Activated CD4-positive, alpha-beta memory T cell treated with anti-CD3 and anti-CD28 coated beads for 36 hours (primary cell): ENCODE measurements around the gene ZNF804A. TPM values are rescaled to one million over a fixed set of nuclear protein-coding genes. Genes with fewer than 3 reads are reported as not detected.
"Not testable (repeated sequence)": the region's sequence is repeated elsewhere in the genome, so short reads cannot be mapped to it uniquely, and the experiment has no call there.

Experiments used
- CTCF ChIA-PET: fragments of 350-600 bp; sonication (Branson Sonifier 250); formaldehyde crosslinking; loops from one replicate; lab custom pipeline; 2021; ENCODE audit warnings: antibody characterized with exemption, inconsistent platforms; lab: Charles Lee
- POLR2A ChIA-PET: fragments of 350-600 bp; sonication (Branson Sonifier 250); formaldehyde crosslinking; loops from one replicate; lab custom pipeline; 2021; ENCODE audit warnings: antibody characterized with exemption; lab: Charles Lee
- DNase-seq: peaks from one replicate; pipeline ENCODE4 v3.0.0-alpha.2; 2020
- H3K27ac Mint-ChIP-seq: one replicate; pipeline ENCODE4 v1.8.0; 2021; ENCODE audit warnings: mixed read lengths
- H3K27me3 Mint-ChIP-seq: one replicate; pipeline ENCODE4 v1.8.0; 2021; ENCODE audit warnings: mixed read lengths
- H3K36me3 Mint-ChIP-seq: one replicate; pipeline ENCODE4 v1.8.0; 2021; ENCODE audit warnings: mixed read lengths
- H3K4me1 Mint-ChIP-seq: one replicate; pipeline ENCODE4 v1.8.0; 2021; ENCODE audit warnings: low read depth, mixed read lengths
- H3K4me3 Mint-ChIP-seq: one replicate; pipeline ENCODE4 v1.8.0; 2021; ENCODE audit warnings: mild to moderate bottlenecking, mixed read lengths
- H3K9me3 Mint-ChIP-seq: one replicate; pipeline ENCODE4 v1.8.0; 2021; ENCODE audit warnings: mixed read lengths
- intact Hi-C: fragments of 100-400 bp; cut with micrococcal nuclease; formaldehyde crosslinking; loops from one replicate; pipeline ENCODE4 v1.15.1; 2023
- total RNA-seq, 2 experiments: library from RNA; stranded (reverse); gene quantifications; one replicate each; pipeline ENCODE4 v1.2.3, GENCODE V29; 2021

The ZNF804A gene
- total RNA-seq, 2 experiments from 2014 or later: not detected

GRCh38 chr2:184756161-184756560 lies 157.8 kb downstream of the ZNF804A start:
- H3K36me3 Mint-ChIP-seq: no peaks in the 10 kb centered on the region

GRCh38 chr2:184756885-184757284 lies 158.6 kb downstream of the ZNF804A start:
- CTCF ChIA-PET: no interaction called here
- no peak overlapping the region for H3K4me3 Mint-ChIP-seq

More at GRCh38 chr2:184756161-184756560, 157.8 kb downstream of the ZNF804A start:
- H3K4me1 Mint-ChIP-seq: no peaks in the 10 kb centered on the region
- no peak overlapping the region for H3K27ac Mint-ChIP-seq
- H3K27me3 Mint-ChIP-seq: no peaks in the 10 kb centered on the region
- intact Hi-C loops: no loop called here
- CTCF ChIA-PET: no interaction called here
- POLR2A ChIA-PET: no interaction called here
- DNase-seq: no peak
- no peak overlapping the region for H3K4me3 Mint-ChIP-seq
- peaks cover 7% of the 10 kb centered on the region for H3K9me3 Mint-ChIP-seq

GRCh38 chr2:184759557-184760255 lies 161.4 kb downstream of the ZNF804A start:
- intact Hi-C loops, H3K4me3 Mint-ChIP-seq, POLR2A ChIA-PET, H3K27ac Mint-ChIP-seq, DNase-seq, H3K4me1 Mint-ChIP-seq, H3K27me3 Mint-ChIP-seq, H3K9me3 Mint-ChIP-seq, CTCF ChIA-PET, H3K36me3 Mint-ChIP-seq: not testable (repeated sequence)

More at GRCh38 chr2:184756885-184757284, 158.6 kb downstream of the ZNF804A start:
- DNase-seq: no peak
- H3K36me3 Mint-ChIP-seq: no peaks in the 10 kb centered on the region
- POLR2A ChIA-PET: no interaction called here
- H3K27me3 Mint-ChIP-seq: no peaks in the 10 kb centered on the region
- intact Hi-C loops: no loop called here
- no peaks in the 10 kb centered on the region for H3K4me1 Mint-ChIP-seq
- no peak overlapping the region for H3K27ac Mint-ChIP-seq
- H3K9me3 Mint-ChIP-seq: no peaks in the 10 kb centered on the region

GRCh38 chr2:184760931-184761330 lies 162.6 kb downstream of the ZNF804A start:
- CTCF ChIA-PET: no interaction called here
- no peak for DNase-seq
- POLR2A ChIA-PET: no interaction called here
- Mint-ChIP-seq H3K27me3 (no peaks in the 10 kb centered on the region), H3K4me3 (no peak overlapping the region), H3K36me3 (no peaks in the 10 kb centered on the region), H3K9me3 (peaks cover 3% of the 10 kb centered on the region), H3K4me1 (no peaks in the 10 kb centered on the region), H3K27ac (no peak overlapping the region)
- intact Hi-C loops: no loop called here

DNA sequence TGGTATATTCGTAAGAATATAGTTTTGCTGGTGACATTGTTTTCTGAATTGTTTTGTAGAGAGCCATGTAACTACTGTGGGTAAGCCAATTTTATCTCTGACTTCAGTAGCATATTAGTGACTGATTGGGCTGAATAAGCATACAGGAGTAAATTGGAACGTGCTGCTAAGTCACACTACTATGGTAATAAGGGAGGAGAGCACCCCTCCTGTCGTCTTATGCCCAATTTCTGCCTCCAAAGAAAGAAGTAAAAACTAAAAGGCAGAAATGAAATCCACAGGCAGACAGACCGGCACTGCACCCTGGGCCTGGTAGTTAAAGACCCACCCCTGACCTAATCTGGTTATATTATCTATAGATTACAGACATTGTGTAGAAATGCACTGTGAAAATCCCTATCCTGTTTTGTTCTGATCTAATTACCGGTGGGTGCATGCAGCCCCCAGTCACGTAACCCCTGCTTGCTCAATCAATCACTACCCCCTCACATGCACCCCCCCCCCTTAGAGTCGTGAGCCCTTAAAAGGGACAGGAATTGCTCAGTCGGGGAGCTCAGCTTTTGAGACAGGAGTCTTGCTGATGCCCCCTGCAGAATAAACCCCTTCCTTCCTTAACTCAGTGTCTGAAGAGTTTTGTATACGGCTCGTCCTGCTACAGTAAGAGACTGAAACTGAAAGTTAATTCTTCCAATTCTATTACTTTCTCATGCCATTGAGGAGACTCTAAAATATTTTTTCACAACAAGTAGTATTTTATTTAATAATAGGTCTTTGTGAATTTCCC lies 167.0 kb downstream of the ZNF804A start:
- DNase-seq: no peak
- ChIA-PET POLR2A (no interaction called here), CTCF (no interaction called here)
- Mint-ChIP-seq H3K27me3 (no peaks in the 10 kb centered on the region), H3K4me1 (no peaks in the 10 kb centered on the region), H3K36me3 (no peaks in the 10 kb centered on the region), H3K9me3 (peaks cover 3% of the 10 kb centered on the region), H3K27ac (no peak overlapping the region), H3K4me3 (no peak overlapping the region)
- intact Hi-C loops: no loop called here

GRCh38 chr2:184767059-184767458 lies 168.7 kb downstream of the ZNF804A start:
- H3K36me3 Mint-ChIP-seq: no peaks in the 10 kb centered on the region
- DNase-seq: no peak
- intact Hi-C loops: no loop called here
- H3K4me3 Mint-ChIP-seq: no peak overlapping the region
- H3K4me1 Mint-ChIP-seq: no peaks in the 10 kb centered on the region
- CTCF ChIA-PET: no interaction called here
- H3K9me3 Mint-ChIP-seq: peaks cover 3% of the 10 kb centered on the region
- H3K27ac Mint-ChIP-seq: no peak overlapping the region
- no peaks in the 10 kb centered on the region for H3K27me3 Mint-ChIP-seq
- POLR2A ChIA-PET: no interaction called here

DNA sequence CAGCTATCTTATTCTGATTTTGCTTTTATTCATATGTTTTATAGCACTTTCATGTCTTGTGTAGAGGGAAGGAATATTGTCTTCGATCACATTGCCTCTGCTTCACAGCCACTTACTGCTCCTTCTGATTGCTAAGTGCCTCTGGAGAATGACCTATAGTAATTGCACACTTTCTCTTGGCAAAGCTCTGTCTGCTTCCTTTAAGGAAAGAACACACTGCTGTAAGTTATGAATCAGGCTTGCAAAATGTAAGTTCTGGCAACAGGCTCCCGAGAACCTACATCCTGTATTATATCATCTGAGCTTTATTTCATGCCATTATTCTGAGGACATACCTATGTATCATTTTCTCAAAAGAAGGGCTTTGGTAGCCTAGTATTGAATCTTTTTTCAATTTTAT lies 170.7 kb downstream of the ZNF804A start:
- Mint-ChIP-seq H3K36me3 (no peaks in the 10 kb centered on the region), H3K27ac (no peak overlapping the region), H3K4me3 (no peak overlapping the region), H3K9me3 (peaks cover 6% of the 10 kb centered on the region), H3K27me3 (no peaks in the 10 kb centered on the region), H3K4me1 (no peaks in the 10 kb centered on the region)
- ChIA-PET POLR2A (no interaction called here), CTCF (no interaction called here)
- intact Hi-C loops: no loop called here
- no peak for DNase-seq

DNA sequence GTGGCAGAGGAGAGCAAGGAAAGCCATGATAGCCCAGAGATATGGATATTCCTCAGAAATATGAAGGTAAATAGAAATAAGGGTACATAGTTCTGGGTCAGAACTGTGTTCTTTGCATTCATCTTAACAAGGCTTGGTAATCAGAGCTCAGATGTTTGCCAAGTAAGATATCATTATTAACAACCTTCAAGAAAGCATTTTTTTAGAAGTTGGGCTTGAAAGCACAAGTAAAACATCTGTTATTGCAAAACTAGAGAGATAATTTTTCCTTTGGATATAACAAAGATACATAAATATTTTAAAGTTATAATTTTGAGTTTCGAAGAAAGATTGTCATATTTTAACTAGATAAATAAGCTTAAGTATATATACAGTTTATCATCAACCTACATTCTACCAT lies 171.4 kb downstream of the ZNF804A start:
- ChIA-PET CTCF (no interaction called here), POLR2A (no interaction called here)
- Mint-ChIP-seq H3K36me3 (no peaks in the 10 kb centered on the region), H3K9me3 (peaks cover 5% of the 10 kb centered on the region), H3K4me3 (no peak overlapping the region), H3K27me3 (no peaks in the 10 kb centered on the region), H3K4me1 (no peaks in the 10 kb centered on the region), H3K27ac (no peak overlapping the region)
- intact Hi-C loops: no loop called here
- no peak for DNase-seq

GRCh38 chr2:184779777-184780176 lies 181.4 kb downstream of the ZNF804A start:
- Mint-ChIP-seq H3K4me1 (no peaks in the 10 kb centered on the region), H3K4me3 (no peak overlapping the region), H3K27me3 (no peaks in the 10 kb centered on the region), H3K9me3 (peaks cover 15% of the 10 kb centered on the region), H3K27ac (no peak overlapping the region), H3K36me3 (no peaks in the 10 kb centered on the region)
- CTCF ChIA-PET: no interaction called here
- POLR2A ChIA-PET: no interaction called here
- no peak for DNase-seq
- intact Hi-C loops: no loop called here

DNA sequence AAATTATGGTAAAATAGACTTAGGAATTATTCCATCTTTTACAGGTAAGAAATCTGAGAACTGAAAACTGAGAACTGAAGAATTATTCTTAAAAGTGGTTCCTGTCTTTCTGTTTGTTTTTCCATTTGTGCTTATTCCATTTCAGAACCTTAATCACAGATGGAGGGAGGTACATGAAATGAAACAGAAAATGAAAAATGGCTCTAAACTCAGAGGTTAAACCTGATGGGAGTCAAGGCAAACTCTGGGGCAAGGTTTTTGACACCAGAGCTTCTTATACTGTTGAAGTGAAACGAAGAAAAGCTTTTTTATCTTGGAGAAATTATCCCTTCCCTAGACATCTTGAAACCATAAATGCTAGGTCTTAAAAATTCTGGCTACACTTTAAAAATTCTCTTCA lies 182.1 kb downstream of the ZNF804A start:
- Mint-ChIP-seq H3K4me3 (no peak overlapping the region), H3K27ac (no peak overlapping the region), H3K36me3 (no peaks in the 10 kb centered on the region), H3K9me3 (peaks cover 14% of the 10 kb centered on the region), H3K27me3 (no peaks in the 10 kb centered on the region), H3K4me1 (no peaks in the 10 kb centered on the region)
- intact Hi-C loops: no loop called here
- DNase-seq: no peak
- CTCF ChIA-PET: interaction anchor here (0.6 kb wide), 1 partner anchor 12 kb away, joined by 3 read pairs; no protein-coding TSS in a partner anchor
- POLR2A ChIA-PET: no interaction called here

DNA sequence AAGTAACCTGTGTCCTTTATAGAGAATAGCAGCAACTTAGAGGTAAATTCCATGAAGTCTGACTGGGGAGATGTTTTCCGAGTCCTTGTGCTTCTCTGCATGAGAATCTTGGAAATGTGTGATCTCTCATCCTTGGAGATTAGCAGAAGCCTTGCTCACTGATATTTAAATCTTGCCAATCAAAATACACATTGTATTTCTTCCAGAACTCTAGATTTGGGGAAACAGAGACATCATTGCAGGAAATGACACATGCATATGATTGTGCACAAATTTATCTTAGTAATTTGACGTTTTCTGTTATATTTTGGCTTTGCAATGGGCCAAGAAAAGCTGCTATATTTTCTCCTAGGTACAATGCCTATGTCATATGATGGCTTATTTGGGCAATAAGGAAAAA lies 182.6 kb downstream of the ZNF804A start:
- intact Hi-C loops: no loop called here
- DNase-seq: no peak
- peaks cover 10% of the 10 kb centered on the region for H3K9me3 Mint-ChIP-seq
- H3K27ac Mint-ChIP-seq: no peak overlapping the region
- H3K4me1 Mint-ChIP-seq: no peaks in the 10 kb centered on the region
- H3K36me3 Mint-ChIP-seq: no peaks in the 10 kb centered on the region
- ChIA-PET CTCF (interaction anchor here (0.6 kb wide), 1 partner anchor 12 kb away, joined by 3 read pairs; no protein-coding TSS in a partner anchor), POLR2A (no interaction called here)
- H3K4me3 Mint-ChIP-seq: no peak overlapping the region
- no peaks in the 10 kb centered on the region for H3K27me3 Mint-ChIP-seq

DNA sequence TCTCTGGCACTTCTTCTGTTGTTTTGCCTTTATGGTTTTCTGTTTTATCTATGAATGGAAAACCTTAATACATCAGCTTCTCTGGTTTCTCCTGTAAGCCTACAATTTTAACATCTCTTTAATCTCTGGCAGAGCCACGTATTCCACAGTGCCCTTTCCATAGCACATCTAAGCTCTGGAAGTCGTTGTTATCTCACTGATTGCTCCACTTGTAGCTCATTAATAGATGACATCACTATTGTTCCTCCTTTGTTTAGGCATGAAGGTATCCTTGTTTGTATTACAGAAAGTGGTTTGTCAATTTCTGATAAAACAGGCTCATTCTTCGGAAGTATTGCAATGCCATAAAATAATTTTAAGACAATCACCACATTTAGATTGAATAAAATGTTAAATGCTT lies 185.2 kb downstream of the ZNF804A start:
- DNase-seq: no peak
- H3K4me3 Mint-ChIP-seq: no peak overlapping the region
- CTCF ChIA-PET: no interaction called here
- peaks cover 20% of the 10 kb centered on the region for H3K9me3 Mint-ChIP-seq
- intact Hi-C loops: no loop called here
- no peaks in the 10 kb centered on the region for H3K27me3 Mint-ChIP-seq
- no peak overlapping the region for H3K27ac Mint-ChIP-seq
- POLR2A ChIA-PET: no interaction called here
- H3K4me1 Mint-ChIP-seq: no peaks in the 10 kb centered on the region
- no peaks in the 10 kb centered on the region for H3K36me3 Mint-ChIP-seq
